NCI-H187 treated with DMSO at 0.1 percent for 48 hours (cell line): ENCODE results near the gene UTS2R.
"Not testable (repeated sequence)": the region's sequence is repeated elsewhere in the genome, so short reads cannot be mapped to it uniquely, and the experiment has no call there.

Experiments
- DNase-seq: peaks from one replicate; lab custom pipeline; 2025; lab: John Stamatoyannopoulos, UW

UTS2R gene

DNA sequence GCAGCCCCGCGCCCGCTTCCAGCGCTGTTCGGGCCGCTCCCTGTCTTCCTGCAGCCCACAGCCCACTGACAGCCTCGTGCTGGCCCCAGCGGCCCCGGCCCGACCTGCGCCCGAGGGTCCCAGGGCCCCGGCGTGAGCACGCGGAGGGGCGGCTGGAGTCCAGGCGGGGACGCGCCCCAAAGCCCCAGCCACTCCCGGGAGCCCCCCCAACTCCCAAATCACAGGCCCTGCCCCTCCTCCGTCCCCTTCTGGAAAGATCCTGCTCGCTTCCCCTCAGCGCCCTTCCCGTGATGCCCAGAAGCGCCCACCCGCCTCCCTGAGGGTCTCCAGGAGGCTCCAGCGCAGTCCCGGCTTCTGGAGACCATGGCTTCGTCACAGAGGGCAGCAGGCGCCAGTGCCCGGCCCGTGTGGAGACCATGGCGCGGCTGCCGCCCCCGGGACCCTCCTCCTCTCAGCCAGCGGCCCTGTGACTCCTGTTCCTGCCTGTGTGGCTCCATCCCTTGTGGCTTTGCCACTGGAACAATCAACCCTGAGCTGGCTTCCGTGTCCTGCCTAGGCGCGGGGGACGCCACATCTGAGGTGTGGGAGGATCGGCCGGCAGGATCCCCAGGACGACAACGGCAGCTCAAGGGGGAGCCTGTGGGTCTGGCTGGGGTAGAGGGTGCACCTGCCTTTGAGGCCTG, 3.9 kb downstream of the UTS2R start:
- DNase-seq = no peak

DNA sequence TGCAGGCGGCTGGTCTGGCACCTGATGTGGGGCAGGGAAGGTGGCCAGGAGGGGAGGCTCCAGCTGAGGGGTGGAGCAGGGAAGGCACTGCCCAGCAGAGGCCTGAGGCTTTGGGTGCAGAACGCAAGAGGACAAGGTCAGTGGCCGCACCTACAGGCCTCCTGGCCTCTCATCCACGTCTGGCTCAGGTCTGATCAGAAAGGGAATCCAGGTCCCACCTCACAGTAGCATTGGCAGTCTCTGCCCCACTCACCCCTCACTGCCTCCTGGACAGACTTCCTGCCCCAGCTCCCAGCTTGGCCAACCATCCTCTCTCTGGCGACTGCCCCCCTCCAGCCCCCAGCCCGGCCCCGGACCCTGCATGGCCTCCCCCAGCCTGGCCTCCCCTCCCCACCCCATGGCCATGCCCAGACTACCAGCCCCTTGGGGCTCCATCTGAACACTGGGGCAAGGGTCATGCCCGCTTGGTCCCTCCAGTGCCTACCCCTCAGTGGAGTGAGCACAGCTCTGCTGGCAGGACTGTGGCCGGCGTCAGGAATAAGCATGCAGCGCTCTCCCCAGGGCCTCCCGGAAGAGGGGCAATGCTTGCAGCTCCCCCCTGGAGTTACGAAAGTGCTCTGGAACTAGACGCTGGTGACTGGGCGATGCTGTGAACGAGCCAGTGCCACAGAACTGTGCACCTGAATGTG, 4.6 kb downstream of the UTS2R start:
- DNase-seq = no peak

GRCh38 chr17:82377294-82377693, 5.7 kb downstream of the UTS2R start:
- not testable (repeated sequence) for DNase-seq

DNA sequence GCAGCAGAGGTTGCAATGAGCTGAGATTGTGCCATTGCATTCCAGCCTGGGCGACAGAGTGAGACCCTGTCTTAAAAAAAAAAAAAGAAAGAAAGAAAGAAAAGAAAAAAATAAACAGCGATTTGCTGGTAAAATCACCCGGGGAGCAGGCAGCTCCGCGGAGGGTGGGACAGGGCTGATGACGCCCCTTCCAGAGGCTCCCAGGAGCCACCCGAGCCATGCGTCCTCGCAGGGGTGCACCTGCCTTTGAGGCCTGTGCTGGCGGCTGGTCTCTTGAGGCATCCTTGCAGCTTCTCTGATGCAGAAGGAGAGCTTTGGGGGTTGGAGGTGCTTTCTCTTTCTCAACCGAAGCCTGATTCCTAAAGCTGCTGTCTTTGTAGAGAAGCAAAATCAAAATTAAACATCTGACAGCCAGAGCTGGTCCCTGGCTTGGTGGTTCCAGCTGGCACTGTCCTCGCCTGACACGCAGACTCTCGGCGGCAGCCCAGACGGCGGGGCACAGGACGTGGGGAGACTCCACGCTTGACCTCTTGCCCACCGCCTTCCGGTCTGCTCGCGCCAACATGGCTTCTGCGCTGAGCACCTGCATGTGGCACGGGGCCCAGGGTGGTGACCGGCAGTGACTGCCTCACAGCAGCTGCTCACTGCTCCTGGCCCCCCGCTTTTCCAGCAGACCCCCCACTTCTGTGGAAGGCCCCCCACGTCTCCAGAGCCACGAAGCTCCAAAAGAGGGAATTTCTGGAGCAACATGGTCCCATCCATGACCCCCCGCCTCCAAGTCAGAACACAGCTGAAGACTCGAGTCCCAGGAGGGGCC, 6.6 kb downstream of the UTS2R start:
- no peak for DNase-seq

DNA sequence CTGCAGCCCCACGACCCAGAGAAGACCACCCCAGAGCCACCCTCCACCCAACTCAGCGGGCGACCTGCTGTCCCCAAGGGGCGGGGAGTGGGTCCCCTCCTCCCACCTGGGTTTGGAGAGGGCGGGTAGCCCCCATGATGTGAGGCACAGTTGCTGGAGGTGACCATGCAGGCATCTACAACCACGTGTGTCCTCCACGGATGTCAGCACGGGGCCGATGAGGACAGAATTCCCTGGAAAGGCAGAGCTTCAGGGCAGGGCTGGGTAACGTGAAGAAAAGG, 7.1 kb downstream of the UTS2R start:
- DNase-seq = no peak

DNA sequence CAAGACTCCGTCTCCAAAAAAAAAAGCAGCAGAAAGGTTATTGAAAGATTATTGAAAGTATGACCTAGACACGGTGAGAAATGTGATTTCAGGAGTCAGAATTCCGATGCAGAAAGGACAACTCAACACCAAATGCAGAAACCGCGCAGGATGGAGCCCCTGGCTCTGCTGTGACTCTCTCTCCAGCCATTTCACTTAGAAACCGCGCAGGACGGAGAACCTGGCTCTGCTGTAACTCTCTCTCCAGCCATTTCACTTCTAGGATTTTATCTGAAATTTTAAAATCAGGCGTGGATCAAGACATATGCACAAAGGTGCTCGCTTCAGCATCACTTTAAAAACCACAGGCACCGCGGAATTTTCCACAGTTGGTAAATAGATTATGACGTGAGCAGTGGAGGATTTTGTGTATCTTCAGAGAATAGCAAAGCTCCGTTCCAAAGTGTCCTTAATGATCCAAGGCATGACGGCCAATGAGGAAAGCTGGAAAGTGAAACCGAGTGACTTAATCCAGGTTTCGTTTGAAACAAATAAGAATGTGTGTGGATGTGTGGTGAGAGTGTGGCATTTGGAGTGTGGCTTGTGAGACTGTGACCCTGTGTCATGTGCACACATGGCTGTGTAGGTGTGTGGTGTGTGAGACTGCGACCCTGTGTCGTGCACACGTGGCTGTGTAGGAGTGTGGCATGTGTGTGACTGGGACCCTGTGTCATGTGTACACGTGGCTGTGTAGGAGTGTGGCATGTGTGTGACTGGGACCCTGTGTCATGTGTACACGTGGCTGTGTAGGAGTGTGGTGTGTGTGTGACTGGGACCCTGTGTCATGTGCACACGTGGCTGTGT, 9.5 kb downstream of the UTS2R start:
- DNase-seq = no peak

GRCh38 chr17:82381703-82382009, 10.1 kb downstream of the UTS2R start:
- not testable (repeated sequence) for DNase-seq

- DNase-seq = not testable (repeated sequence)
These were observed 10.8 kb downstream of the UTS2R start for GRCh38 chr17:82382220-82382932.

GRCh38 chr17:82382933-82383255, 11.3 kb downstream of the UTS2R start:
- no peak for DNase-seq

- no peak for DNase-seq
These were observed 11.8 kb downstream of the UTS2R start for GRCh38 chr17:82383411-82383810.

DNA sequence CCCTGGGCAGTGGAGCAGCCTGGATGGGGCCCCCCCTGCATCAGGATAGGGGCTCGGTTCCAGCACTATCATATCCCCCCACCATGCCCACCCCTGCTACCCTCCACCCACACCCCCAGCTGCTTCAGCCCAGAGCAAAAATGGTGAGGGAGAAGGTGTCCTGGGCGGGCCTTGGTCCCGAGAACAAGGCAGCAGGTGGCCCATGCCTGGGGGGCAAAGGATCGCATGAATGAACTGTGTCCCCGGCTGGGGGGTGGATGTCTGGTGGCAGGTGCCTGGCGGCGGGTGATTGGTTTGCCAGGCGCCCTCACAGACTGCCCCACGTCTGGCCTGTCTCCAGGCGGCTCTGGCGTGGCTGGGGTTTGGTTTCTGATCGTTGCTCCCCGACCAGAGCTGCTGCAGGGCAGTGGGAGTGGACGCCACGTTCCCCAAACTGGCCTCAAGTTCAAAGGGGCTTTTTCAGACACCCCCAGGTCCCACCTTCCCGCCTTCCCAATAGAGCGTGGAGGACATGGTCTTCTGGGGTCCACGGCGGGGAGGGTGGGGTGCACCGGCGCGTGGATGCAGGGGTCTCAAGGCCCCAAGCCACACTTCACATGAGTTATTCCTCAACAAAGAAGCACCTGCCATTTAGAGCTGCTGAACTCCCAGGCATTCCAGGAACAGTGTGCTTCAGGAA, 12.6 kb downstream of the UTS2R start:
- no peak for DNase-seq

DNA sequence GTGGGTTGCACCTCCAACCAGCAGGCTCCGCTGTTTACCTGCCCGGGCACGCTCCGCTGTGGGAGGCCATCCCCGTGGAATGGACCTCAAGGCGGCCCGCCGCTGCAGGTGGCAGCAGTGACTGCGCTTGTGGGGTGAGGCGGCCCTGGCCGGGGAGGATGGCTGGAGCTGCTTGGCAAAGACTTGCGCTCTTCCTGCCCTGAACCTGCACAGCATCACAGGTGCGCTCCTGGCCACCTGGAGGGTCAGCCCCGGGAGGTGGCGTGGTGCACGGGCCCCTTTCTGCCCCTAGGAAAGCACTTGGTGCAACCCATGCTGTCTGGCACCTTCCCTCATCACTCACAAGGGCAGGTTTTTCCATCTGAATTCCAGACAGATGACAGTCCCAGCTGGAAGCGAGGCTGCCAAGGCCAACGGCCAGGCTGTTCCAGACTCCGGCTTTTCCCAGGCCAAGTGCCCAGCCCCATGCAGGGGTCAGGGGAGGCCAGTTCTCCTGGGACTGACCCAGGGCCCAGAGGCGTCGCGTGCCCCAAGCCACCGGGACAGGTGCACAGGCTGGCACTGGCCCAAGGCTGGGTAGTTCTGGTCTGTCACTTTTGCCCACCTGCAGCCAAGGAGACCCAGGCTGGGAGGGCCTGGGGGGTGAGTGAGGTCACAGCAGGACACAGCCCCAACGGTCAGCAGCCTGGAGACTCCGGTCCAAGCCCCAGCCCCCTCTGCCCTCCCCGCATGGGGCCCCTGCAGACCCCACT, 13.3 kb downstream of the UTS2R start:
- DNase-seq = peak; percentile 26

GRCh38 chr17:82385559-82386254, 14.1 kb downstream of the UTS2R start:
- no peak for DNase-seq

- no peak for DNase-seq
These were observed 14.8 kb downstream of the UTS2R start for GRCh38 chr17:82386255-82386831.

- no peak for DNase-seq
These were observed 15.5 kb downstream of the UTS2R start for GRCh38 chr17:82386881-82387704.

DNA sequence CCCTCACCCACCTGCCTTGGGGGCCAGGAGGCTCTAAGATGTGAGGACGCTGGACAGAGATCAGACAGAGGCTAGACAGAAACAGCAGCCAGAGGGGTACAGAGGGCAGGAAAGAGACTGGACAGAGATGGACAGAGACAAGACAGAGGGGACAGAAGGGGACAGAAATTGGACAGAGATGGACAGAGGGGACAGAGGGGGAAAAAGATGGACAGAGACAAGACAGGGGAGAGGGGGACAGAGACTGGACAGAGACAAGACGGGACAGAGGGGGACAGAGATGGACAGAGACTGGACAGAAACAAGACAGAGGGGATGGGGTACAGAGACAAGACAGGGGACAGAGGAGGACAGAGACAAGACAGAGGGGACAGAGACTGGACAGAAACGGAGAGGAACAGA, 16.1 kb downstream of the UTS2R start:
- DNase-seq = no peak

- no peak for DNase-seq
These were observed 16.8 kb downstream of the UTS2R start for GRCh38 chr17:82388223-82388921.

- DNase-seq = no peak
These were observed 17.3 kb downstream of the UTS2R start for GRCh38 chr17:82388922-82389283.
